ENCODE results near the gene GADL1.

- TF ChIP-seq POLR2A (IDR thresholded peaks at IDR 0.05; ENCODE audit: borderline replicate concordance, extremely low read depth, insufficient read depth, insufficient read length), result no peak
- TF ChIP-seq CTCF (IDR thresholded peaks at IDR 0.05 in 2 of 3, conservative IDR thresholded peaks at IDR 0.05 in 1 of 3; ENCODE audit: borderline replicate concordance in 1 of 3, insufficient read depth in 1 of 3, low read depth in 2 of 3, low read length in 2 of 3), result no peak
- TF ChIP-seq CEBPB (IDR thresholded peaks at IDR 0.05; ENCODE audit: low read depth), result no peak
- no peak for TF ChIP-seq ATF3 (IDR thresholded peaks at IDR 0.05)
- TF ChIP-seq EGR1 (IDR thresholded peaks at IDR 0.05; ENCODE audit: low read depth), result no peak
- TF ChIP-seq EZH2phosphoT487 (IDR thresholded peaks at IDR 0.05; ENCODE audit: borderline replicate concordance), result no peak
- TF ChIP-seq FOSL1 (IDR thresholded peaks at IDR 0.05; ENCODE audit: low read depth), result no peak
- no peak for TF ChIP-seq ZBTB33 (IDR thresholded peaks at IDR 0.05; ENCODE audit: extremely low read depth, insufficient replicate concordance, low read length)
- TF ChIP-seq, protein P1, sequence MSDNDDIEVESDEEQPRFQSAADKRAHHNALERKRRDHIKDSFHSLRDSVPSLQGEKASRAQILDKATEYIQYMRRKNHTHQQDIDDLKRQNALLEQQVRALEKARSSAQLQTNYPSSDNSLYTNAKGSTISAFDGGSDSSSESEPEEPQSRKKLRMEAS (IDR thresholded peaks at IDR 0.05), result no peak
- no peak for TF ChIP-seq EZH2 (IDR thresholded peaks at IDR 0.05)
These were observed 173.2 kb downstream of the GADL1 start for GRCh38 chr3:30721314-30721634.
